Breast epithelium (tissue), 3 donors: Measurements from ENCODE around the gene IFT52.

ENCODE experiments used
- CTCF ChIP-seq, 3 donors: fragments of 450-650 bp; IDR thresholded peaks; one replicate each; pipeline ENCODE4 v1.5.1; 2016 to 2017; ENCODE audit warnings: antibody characterized with exemption in 3 of 3, mild to moderate bottlenecking in 3 of 3, moderate library complexity in 3 of 3
- POLR2AphosphoS5 ChIP-seq, 3 donors: sonication (generic); formaldehyde crosslinking; IDR thresholded peaks; one replicate each; pipeline ENCODE4 v1.6.1; 2017; ENCODE audit warnings: antibody characterized with exemption in 3 of 3

GRCh38 chr20:43541214-43541613, 49.5 kb upstream of the IFT52 start:
- TF ChIP-seq CTCF (IDR thresholded peaks at IDR 0.05) (no peak), POLR2AphosphoS5 (IDR thresholded peaks at IDR 0.05) (no peak)
